HG02852 (cell line): Measurements from ENCODE around the gene C1orf21.

ENCODE experiments used
- ATAC-seq: cut with Tn5 transposase; IDR thresholded peaks from one replicate; pipeline ENCODE4 v1.9.1; 2021; ENCODE audit warnings: mild to moderate bottlenecking, moderate library complexity; ENCODE audit not compliant: unreplicated experiment

Gene C1orf21

DNA sequence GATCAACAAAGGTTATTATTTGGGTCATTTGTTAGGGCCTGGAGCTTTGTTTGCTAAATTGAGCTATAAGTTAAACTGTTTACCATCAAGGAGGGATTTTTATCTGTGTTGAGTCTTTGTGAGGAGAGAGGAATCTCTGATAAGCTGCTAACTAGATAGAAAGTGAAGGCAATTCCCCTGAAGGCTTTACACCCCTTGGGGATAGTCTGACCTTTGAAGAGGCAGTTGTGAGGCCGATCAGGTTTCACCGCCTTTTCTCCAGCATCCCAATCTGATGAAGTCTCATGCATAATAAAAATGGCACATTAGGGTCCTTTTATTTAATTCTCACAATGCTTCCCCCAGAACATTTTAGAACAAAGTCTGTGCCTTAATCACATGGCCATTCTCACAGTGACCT is 21.8 kb downstream of the C1orf21 start:
- ATAC-seq, result no peak

DNA sequence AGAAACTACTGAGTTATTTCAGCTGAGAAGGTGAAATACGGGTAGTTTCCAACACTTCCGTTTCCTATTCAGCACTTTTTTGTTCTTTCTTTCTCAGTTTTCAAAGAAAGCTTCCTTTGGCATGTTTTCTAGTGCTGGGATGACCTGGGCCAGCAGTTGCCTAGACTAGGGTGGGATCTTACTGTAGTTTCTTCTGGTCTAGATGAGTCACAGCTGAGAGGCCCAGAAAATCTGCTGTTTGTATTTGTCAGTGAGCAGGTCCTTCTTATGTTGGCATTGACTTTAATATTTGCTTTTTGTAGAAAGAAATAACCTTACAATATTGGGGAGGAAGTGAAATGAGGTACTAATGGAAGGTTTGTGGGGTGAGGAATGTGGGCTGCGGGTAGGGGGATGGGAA is 22.2 kb downstream of the C1orf21 start:
- ATAC-seq, result no peak

DNA sequence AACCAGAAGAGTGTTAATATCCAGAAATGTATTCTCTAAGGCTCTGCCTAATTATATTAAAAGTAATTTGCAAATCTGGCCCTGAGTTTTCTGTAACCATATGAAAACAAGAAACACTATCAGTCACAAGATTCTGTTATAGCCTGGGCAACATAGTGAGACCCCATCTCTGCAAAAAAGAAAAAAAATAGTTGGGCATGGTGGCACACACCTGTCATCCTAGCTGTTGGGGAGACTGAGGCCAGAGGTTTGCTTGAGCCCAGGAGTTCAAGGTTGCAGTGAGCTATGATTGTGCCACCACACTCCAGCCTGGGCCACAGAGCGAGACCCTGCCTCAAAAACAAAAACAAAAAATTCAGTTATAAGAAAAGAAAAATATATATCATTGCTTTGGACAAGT is 25.6 kb downstream of the C1orf21 start:
- ATAC-seq, result no peak

DNA sequence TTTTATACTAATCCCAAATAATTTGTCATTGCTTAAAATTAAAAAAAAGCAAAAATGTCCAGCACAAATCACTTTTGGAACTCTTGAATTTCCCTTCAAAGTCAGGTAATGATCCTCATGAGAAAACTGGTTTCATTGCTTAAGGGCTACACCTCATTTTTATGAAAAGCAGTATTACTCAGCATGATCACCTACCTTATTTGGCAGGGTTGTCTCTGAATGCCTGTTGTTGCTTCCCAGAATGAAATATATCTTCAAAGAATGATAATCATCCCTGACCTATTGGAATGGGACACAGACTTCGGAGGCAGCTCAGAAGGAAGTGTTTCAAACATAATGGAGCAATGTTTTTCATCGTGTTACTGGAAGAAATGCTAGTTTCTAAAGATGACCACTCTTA is 29.7 kb downstream of the C1orf21 start:
- ATAC-seq, result no peak

DNA sequence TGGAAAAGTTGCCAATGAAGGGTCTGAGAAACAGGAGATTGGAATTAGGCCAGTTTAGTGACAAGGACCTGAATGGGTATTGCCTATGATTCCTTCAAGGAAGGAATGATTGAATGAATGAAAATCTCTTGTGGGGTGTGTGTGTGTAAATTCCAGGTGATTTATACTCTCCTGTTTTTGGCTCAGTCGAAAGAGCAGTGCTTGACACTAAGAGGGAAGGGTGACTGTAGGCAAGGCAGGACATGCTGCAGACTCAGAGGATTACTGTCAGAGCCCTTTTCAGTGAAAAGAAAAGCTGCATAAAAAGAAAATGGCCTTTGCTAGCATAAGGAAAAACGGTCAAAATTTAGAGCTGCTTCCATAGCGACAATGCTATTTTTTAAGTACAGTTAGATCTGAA is 30.1 kb downstream of the C1orf21 start:
- ATAC-seq, result no peak

DNA sequence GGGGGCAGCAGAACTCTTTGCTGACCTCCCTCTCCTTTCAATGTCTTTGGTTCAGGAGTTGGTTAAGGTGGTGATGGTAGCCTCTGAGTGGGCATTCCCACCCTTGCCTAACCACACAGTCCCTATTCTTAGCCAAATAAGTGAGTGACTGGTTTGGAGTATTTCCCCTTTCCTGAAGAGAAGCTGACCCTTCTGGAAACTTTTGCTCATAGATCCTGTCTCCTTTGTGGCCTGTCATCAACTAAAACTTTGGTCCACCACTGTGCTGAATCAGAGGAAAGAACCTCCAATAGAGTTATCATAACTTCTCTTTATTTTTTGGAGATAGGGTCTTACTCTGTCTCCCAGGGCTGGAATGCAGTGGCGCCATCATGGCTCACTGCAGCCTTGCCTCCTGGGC is 31.1 kb downstream of the C1orf21 start:
- ATAC-seq, result no peak

- ATAC-seq, result no peak
Measured at GRCh38 chr1:184418652-184419349, 32.0 kb downstream of the C1orf21 start.

- no peak for ATAC-seq
Measured at GRCh38 chr1:184419350-184420161, 32.7 kb downstream of the C1orf21 start.

DNA sequence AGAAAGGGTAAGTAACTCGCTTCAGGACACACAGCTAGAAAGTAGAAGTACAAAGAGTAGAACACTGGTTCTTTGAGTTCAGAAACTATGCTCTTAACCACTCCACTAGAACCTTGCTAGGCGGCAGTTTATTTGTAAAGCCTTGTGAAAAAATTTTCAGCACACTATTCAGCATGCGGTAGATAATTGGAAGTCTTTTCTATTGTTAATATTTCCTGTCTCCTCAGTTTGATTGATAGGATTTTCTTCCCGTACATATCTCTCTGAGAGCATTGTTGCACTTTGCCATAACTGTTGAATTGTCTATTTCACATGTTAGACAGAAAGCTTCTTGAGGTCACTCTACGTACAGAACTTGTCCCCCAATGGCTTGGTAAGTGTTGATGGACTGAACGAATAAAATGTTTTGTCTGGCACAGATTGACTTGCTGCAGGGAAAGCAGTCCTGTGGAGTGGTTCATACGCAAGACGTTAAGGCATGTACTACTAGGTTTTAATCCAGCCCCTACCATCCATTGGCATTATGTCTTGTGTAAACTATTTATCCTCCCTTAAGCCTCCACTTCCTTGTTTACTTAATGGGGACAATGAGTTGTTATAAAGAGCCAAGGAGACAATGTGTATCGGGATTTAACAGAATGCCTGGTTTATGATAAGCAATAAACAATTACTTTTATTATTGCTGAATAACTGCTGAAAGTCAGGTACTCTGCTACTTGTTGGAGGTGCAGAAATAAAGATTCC is 35.8 kb downstream of the C1orf21 start:
- no peak for ATAC-seq

GRCh38 chr1:184423649-184424048 is 36.8 kb downstream of the C1orf21 start:
- no peak for ATAC-seq

DNA sequence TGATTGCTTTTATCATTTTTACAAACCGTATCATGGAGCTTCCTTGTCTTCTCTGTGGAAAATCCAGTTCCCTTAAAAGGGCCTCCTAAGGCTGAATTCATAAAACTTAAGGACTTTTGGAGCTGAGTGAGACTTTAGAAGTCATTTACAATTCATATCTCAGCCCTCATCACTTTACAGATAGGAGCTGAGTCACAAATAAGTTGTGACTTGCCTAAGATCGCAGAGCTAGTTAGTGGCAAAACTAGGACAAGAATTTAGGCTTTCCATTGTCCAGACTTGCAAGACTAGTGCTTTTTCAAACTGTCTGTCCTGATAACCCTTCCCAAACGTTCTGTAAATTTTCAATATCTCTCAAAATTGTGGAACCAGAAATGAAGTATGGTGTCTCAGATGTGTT is 37.3 kb downstream of the C1orf21 start:
- no peak for ATAC-seq

GRCh38 chr1:184424945-184425344 is 38.1 kb downstream of the C1orf21 start:
- ATAC-seq, result no peak

- ATAC-seq, result no peak
Measured at GRCh38 chr1:184425449-184426277, 38.8 kb downstream of the C1orf21 start.

DNA sequence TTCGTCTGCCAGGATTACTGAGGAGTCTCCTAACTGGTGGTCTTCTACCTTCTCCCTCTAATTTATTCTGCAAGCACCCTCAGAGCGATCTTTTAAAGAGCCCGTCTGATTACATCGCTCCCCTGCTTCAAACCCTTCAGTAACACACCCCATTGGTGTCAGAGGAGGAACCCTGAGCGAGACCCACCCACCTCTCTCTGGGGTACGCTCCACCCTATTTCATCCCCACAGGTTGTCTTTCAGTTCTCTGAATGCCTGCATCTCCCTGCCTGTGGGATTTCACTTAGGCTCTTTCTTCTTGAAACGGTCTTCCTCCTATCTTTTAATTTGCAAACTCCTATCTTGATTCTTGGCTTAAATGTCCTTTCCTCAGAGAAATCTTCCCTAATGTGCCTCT is 39.4 kb downstream of the C1orf21 start:
- no peak for ATAC-seq

DNA sequence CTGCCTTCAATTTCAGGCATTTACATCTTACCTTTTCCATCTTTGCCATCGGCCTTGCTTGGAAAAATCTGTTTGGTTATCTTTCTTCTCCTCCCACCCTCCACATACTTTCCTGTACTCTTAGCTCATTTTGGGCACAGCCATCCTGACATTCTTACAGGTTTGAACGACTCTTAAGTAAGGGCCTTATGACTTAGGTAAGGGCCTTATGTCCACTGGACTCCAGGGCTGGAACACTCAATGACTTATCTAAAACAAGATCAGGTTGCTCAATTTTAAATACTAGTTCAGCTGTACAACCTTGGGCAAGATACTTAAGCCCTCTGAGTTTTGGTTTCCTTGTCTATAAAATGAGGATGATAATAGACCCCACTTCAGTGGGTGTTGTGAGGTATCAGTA is 40.9 kb downstream of the C1orf21 start:
- ATAC-seq, result no peak

- no peak for ATAC-seq
Measured at GRCh38 chr1:184428604-184429003, 41.8 kb downstream of the C1orf21 start.

DNA sequence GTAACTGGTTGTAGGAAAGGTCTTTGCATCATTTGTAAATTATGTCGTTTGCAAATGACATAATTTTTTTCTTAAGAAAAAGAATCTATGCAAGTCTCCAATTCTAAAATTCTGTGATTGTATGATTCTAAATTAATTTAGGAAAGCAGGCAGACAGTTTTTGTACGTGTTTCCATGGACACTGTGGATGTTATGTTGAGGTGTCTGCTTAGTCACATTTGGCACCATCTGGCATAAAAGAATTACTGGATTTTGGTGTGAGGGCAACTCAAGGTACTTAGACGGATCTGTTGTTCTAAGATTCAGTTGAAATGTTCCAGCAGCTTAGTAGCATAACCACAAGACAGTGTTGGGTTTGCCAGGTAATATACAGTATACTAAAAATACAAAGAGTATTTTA is 42.5 kb downstream of the C1orf21 start:
- no peak for ATAC-seq

GRCh38 chr1:184433956-184434502 is 47.2 kb downstream of the C1orf21 start:
- ATAC-seq, result no peak

GRCh38 chr1:184437291-184437690 is 50.5 kb downstream of the C1orf21 start:
- ATAC-seq, result no peak

- ATAC-seq, result no peak
Measured at GRCh38 chr1:184438363-184438762, 51.5 kb downstream of the C1orf21 start.

GRCh38 chr1:184442260-184442659 is 55.4 kb downstream of the C1orf21 start:
- no peak for ATAC-seq
